GM12874 (cell line): ENCODE measurements around the gene CDKN1A.

Experiments used
- TF ChIP-seq, protein P1 (sequence below): IDR thresholded peaks from 2 replicates; pipeline ENCODE4 v1.5.1; 2011; ENCODE audit warnings: low read depth, mild to moderate bottlenecking, control low read depth, low read length, moderate library complexity; ENCODE audit not compliant: insufficient read depth

The CDKN1A gene

DNA sequence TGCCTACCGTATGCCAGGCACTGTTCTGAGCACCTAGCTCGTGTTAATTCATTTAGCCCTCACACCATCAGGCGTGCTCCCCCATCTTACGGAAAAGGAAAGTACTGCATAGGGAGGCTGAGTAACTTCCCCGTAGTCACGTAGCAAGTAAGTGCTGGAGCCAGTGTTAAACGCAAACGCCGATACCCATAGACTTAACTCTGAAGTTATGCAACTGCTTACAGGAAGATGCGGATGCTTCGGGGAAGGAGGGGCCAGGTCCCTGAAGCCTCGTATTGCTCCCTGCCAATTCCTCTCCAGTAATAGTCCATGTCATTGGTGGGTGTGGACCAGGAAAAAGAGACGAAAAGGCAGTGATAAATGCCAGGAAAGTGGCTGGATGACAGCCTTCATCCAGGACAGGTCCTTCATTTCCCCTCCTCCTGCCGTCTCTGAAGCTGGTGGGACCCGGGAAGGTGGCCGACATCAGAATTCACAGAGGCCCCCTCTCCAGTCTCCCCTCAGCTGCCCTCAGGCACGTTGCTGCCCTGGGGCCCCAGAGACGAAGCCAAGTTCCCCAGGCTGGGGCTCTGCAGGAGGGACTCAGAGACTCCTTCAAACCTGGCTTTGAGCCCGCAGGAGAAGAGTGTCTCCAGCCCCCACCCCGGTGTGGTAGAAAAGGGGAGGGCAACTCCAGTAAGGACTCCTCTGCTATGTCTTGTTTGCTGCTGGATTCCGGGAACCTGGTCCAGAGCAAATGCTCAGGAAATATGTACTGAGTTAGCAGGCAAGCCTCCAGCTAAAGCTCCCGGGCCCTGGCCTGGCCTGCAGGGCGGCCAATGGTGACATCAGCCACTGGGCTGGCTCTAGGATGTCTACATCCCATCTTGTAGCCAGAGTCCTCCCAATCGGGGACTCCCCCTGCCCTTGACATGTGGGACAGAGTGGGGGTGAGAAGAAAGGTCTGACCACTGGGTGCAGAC, 56.9 kb downstream of the CDKN1A start:
- TF ChIP-seq, protein P1, sequence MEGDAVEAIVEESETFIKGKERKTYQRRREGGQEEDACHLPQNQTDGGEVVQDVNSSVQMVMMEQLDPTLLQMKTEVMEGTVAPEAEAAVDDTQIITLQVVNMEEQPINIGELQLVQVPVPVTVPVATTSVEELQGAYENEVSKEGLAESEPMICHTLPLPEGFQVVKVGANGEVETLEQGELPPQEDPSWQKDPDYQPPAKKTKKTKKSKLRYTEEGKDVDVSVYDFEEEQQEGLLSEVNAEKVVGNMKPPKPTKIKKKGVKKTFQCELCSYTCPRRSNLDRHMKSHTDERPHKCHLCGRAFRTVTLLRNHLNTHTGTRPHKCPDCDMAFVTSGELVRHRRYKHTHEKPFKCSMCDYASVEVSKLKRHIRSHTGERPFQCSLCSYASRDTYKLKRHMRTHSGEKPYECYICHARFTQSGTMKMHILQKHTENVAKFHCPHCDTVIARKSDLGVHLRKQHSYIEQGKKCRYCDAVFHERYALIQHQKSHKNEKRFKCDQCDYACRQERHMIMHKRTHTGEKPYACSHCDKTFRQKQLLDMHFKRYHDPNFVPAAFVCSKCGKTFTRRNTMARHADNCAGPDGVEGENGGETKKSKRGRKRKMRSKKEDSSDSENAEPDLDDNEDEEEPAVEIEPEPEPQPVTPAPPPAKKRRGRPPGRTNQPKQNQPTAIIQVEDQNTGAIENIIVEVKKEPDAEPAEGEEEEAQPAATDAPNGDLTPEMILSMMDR: peak; percentile 25; the same call in 1 of the 2 replicates
